Mesendoderm (in vitro differentiated cells): ENCODE measurements around the gene SNTB2.

Source experiments
- DNase-seq: peaks from one replicate; pipeline ENCODE4 v3.0.0; 2013
- H2AK5ac ChIP-seq: 2 replicates; pipeline ENCODE4 v1.6.1; 2013; ENCODE audit warnings: low read length, inconsistent platforms
- H2BK120ac ChIP-seq: 2 replicates; pipeline ENCODE4 v1.6.1; 2013; ENCODE audit warnings: low read depth, mild to moderate bottlenecking, low read length, moderate library complexity, mixed read lengths
- H2BK15ac ChIP-seq: replicated peaks from 2 replicates; pipeline ENCODE4 v1.6.1; 2013; ENCODE audit warnings: low read depth, mild to moderate bottlenecking, moderate library complexity
- H2BK5ac ChIP-seq: 2 replicates; pipeline ENCODE4 v1.6.1; 2013; ENCODE audit warnings: low read length, inconsistent platforms
- H3K18ac ChIP-seq: 2 replicates; pipeline ENCODE4 v1.6.1; 2013; ENCODE audit warnings: mild to moderate bottlenecking, low read length, mixed read lengths
- H3K23ac ChIP-seq: one replicate; pipeline ENCODE4 v1.6.1; 2013; ENCODE audit warnings: low read length
- H3K27ac ChIP-seq: 2 replicates; pipeline ENCODE4 v1.5.1; 2013; ENCODE audit warnings: low read depth, mild to moderate bottlenecking, inconsistent platforms, low read length, moderate library complexity
- H3K27me3 ChIP-seq: 2 replicates; pipeline ENCODE4 v1.6.1; 2013; ENCODE audit warnings: low read length, control low read depth, mild to moderate bottlenecking, inconsistent platforms; ENCODE audit not compliant: insufficient read depth, poor library complexity
- H3K36me3 ChIP-seq: 2 replicates; pipeline ENCODE4 v1.6.1; 2013; ENCODE audit warnings: low read length, inconsistent platforms; ENCODE audit not compliant: control insufficient read depth, insufficient read depth
- H3K4ac ChIP-seq: one replicate; pipeline ENCODE4 v1.6.1; 2013; ENCODE audit warnings: low read depth, mild to moderate bottlenecking, low read length, moderate library complexity
- H3K4me1 ChIP-seq: 2 replicates; pipeline ENCODE4 v1.6.1; 2013; ENCODE audit warnings: low read depth, low read length, inconsistent platforms; ENCODE audit not compliant: control insufficient read depth
- H3K4me2 ChIP-seq: 2 replicates; pipeline ENCODE4 v1.6.1; 2013; ENCODE audit warnings: low read length
- H3K4me3 ChIP-seq: 2 replicates; pipeline ENCODE4 v1.5.1; 2013; ENCODE audit warnings: mild to moderate bottlenecking, low read length
- H3K56ac ChIP-seq: one replicate; pipeline ENCODE4 v1.6.1; 2013; ENCODE audit warnings: low read length
- H3K79me1 ChIP-seq: 2 replicates; pipeline ENCODE4 v1.6.1; 2013; ENCODE audit warnings: low read length, inconsistent platforms
- H3K79me2 ChIP-seq: 2 replicates; pipeline ENCODE4 v1.6.1; 2013; ENCODE audit warnings: mild to moderate bottlenecking, low read length; ENCODE audit not compliant: control insufficient read depth, insufficient read depth
- H3K9ac ChIP-seq: 2 replicates; pipeline ENCODE4 v1.6.1; 2013; ENCODE audit warnings: low read length, inconsistent platforms
- H4K5ac ChIP-seq: one replicate; pipeline ENCODE4 v1.6.1; 2013; ENCODE audit warnings: low read length
- H4K8ac ChIP-seq: one replicate; pipeline ENCODE4 v1.6.1; 2013; ENCODE audit warnings: low read depth, mild to moderate bottlenecking, control low read depth, low read length, moderate library complexity
- WGBS: extraction: QIAGEN DNeasy Blood & Tissue Kit; methylation state at CpG from one replicate; pipeline ENCODE4 v1.1.7; 2013; ENCODE audit warnings: low lambda C conversion rate, missing lambda C conversion rate; ENCODE audit not compliant: insufficient coverage; ENCODE audit errors: extremely low coverage; 5-methylcytosine and 5-hydroxymethylcytosine counted together

Gene SNTB2

DNA sequence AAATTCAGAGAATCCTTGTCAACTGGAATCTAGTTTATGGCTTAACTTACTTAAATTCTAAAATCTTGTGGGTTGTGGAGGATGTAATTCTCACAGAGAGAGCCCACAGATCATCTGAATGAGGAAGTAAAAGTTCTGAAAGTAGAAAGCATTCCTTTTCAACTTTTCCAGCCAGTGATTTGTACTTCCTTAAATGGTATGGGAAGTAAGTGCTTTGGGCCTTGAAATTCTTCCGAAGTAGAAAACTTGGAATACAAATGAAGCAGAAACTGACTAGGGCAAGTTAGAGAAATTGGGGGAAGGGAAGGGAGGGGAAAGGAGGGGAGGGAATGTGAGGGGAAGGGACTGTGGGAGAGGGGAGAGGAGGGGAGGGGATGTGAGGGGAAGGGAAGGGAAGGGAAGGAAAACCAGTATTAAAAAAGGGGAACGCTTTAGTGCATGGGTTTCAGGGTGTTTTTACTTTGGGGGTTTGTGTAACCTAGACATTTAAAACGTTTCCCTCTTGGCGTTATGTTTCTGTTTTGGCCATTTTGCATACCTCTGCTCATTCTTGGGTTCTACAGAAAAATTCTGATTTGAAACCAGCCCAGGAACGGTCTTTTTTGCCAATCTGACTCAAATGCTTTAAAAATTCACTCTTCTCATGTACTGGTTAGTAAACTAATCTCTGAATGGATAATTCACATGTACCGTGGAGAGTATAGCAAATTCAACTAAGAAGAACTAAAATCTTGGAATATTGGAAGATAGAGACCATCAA lies 15.5 kb upstream of the SNTB2 start:
- Histone ChIP-seq H3K23ac (no peak overlapping the region), H3K56ac (no peak overlapping the region), H3K36me3 (peaks cover 7% of the 10 kb centered on the region), H3K4me1 (no peaks in the 10 kb centered on the region), H3K9ac (no peak overlapping the region), H3K27ac (peak overlapping the region; percentile 11), H3K4me3 (no peak overlapping the region), H3K27me3 (no peaks in the 10 kb centered on the region), H3K79me2 (no peaks in the 10 kb centered on the region), H3K18ac (no peak overlapping the region), H4K8ac (no peak overlapping the region), H3K4ac (no peak overlapping the region), H4K5ac (no peak overlapping the region), H2AK5ac (no peak overlapping the region), H2BK5ac (no peak overlapping the region), H2BK15ac (no peak overlapping the region), H3K79me1 (no peaks in the 10 kb centered on the region), H3K4me2 (no peak overlapping the region), H2BK120ac (no peak overlapping the region)
- peak; percentile 71 for DNase-seq
- no CpG with 5 or more reads among the region's 6 CpGs for WGBS

DNA sequence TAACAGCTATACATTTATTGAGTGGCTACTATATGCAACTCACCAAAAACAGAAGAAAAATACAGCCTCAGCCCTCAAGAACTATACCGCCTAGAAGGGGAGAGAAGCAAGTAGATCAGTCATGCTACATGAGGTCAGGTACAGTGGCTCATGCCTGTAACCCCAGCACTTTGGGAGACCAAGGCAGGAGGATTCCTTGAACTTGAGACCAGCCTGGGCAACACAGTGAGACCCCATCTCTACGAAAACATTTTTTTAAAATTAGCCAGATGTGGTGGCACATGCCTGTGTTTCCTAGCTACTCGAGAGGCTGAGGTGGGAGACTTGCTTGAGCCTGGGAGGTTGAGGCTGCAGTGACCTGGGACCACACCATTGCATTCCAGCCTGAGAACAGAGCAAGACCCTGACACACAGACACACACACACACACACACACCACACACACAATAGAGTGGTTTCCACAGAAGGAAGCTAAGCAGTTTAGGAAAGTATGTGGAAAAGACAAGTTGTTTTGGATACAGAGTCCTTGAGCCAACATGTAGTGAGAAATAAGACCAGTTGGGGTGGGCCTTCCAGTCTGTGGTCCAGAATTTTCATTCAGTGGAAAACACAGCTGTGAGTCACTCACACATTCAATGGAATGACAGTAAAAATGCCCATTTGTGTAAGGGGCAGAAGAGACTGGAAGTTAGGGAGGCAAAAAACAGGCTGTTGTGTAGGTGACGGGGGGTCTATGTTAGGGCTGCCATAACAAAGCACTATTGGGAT lies 10.7 kb upstream of the SNTB2 start:
- no CpG with 5 or more reads among the region's 4 CpGs for WGBS
- no peak overlapping the region for H3K4me2 ChIP-seq
- H3K27me3 ChIP-seq, result no peaks in the 10 kb centered on the region
- H3K27ac ChIP-seq, result no peak overlapping the region
- no peak overlapping the region for H3K18ac ChIP-seq
- H3K4me3 ChIP-seq, result no peak overlapping the region
- H2BK5ac ChIP-seq, result no peak overlapping the region
- H3K36me3 ChIP-seq, result no peaks in the 10 kb centered on the region
- no peak overlapping the region for H3K23ac ChIP-seq
- no peak for DNase-seq
- no peak overlapping the region for H4K5ac ChIP-seq
- no peaks in the 10 kb centered on the region for H3K79me1 ChIP-seq
- H3K4me1 ChIP-seq, result no peaks in the 10 kb centered on the region
- no peak overlapping the region for H3K9ac ChIP-seq
- H4K8ac ChIP-seq, result no peak overlapping the region
- H3K4ac ChIP-seq, result no peak overlapping the region
- H2BK15ac ChIP-seq, result no peak overlapping the region
- no peak overlapping the region for H3K56ac ChIP-seq
- H2AK5ac ChIP-seq, result no peak overlapping the region
- no peak overlapping the region for H2BK120ac ChIP-seq
- H3K79me2 ChIP-seq, result no peaks in the 10 kb centered on the region

DNA sequence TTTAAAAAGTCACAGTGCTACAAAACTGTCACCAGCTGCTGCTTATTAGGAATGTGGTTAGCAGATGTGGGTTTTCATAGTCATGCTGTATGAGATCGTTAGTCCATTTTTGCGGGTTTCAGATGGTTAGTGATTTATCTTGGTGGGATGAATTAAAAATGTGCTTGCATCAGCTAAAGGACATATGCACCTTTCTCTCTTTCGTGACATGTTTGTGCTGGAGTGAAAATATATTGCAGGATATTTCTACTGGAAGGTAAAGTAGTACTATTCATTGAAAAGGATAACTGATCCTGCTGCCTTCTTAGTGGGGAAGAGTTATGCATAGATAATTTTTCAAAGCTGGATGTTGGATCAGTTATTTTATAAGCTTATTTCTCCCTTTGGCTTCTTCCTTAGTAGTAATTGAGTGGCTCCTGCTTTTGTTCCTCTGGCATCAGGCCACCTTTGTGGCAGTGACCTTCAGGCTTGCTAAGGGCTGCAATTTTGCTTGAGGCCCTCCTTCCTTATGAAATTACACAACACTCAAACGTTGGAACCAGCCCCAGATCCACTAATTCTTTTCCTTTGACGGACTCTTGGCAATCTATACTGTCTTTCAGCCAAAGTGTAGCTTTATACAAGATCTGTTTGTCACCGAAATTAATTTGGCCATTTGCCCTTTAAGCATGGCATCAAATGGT lies 7.5 kb upstream of the SNTB2 start:
- no peak for DNase-seq
- H3K27ac ChIP-seq, result no peak overlapping the region
- WGBS, result no CpG with 5 or more reads among the region's 6 CpGs

DNA sequence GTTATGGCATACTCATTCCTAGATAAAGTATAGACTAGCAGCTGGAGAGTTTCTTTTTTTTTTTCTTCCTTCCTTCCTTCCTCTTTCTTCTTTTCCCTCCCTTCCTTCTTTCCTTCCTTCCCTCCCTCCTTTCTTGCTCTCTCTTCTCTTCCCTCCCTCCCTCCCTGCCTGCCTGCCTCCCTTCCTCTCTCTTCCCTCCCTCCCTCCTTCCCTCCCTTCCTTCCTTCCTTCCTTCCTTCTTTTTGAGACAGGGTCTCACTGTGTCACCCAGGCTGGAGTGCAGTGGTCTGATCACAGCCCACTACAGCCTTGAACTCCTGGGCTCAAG lies 7.0 kb upstream of the SNTB2 start:
- H3K79me1 ChIP-seq, result no peaks in the 10 kb centered on the region

More for the DNA sequence above, 7.5 kb upstream of the SNTB2 start:
- no peaks in the 10 kb centered on the region for H3K79me1 ChIP-seq
- no peak overlapping the region for H2BK5ac ChIP-seq
- no peak overlapping the region for H3K56ac ChIP-seq
- no peak overlapping the region for H3K4me2 ChIP-seq
- no peak overlapping the region for H2AK5ac ChIP-seq
- no peaks in the 10 kb centered on the region for H3K36me3 ChIP-seq
- H2BK15ac ChIP-seq, result no peak overlapping the region
- no peak overlapping the region for H2BK120ac ChIP-seq
- H3K4me1 ChIP-seq, result no peaks in the 10 kb centered on the region
- no peak overlapping the region for H3K23ac ChIP-seq
- H3K27me3 ChIP-seq, result no peaks in the 10 kb centered on the region
- H3K4me3 ChIP-seq, result no peak overlapping the region
- no peak overlapping the region for H3K18ac ChIP-seq
- no peak overlapping the region for H4K8ac ChIP-seq
- H3K79me2 ChIP-seq, result no peaks in the 10 kb centered on the region
- H3K9ac ChIP-seq, result no peak overlapping the region
- H4K5ac ChIP-seq, result no peak overlapping the region
- H3K4ac ChIP-seq, result no peak overlapping the region

DNA sequence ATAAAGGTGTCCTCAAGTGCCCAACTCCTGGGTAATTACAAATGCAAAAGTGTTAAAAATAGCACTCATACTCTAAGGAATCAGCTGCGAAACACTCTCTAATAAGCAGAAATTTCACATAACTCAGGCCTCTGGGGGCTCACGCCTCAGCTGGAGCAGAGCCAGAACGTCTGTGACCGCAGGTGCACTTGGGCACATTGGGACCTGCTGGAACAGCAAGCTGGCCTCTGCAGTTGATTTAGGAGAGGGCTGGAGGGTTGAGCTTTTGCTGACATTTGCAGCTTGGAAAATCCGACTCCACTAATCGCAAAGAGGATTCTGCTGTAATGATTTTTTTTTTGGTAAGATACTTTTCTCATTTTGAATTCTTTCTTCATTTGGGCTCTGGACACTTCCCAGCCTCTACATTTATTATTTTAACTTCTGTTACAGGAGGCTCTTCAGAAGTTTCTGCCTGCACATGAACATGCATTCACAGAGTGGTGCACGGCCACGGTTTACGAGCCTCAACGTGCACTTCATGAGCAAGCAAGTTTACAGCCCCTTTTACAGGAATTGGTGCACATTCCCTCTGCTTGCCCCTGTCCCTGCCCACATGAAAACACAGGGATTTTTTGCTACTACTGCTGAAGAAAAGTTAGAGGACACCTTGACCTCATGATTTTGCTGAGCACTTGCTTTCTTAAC lies 4.1 kb upstream of the SNTB2 start:
- no CpG with 5 or more reads among the region's 10 CpGs for WGBS
- Histone ChIP-seq H3K27ac (no peak overlapping the region), H2BK120ac (no peak overlapping the region), H3K4me1 (peaks cover 4% of the 10 kb centered on the region), H3K18ac (no peak overlapping the region), H3K79me1 (no peaks in the 10 kb centered on the region), H2AK5ac (no peak overlapping the region), H2BK5ac (no peak overlapping the region), H4K5ac (no peak overlapping the region), H3K27me3 (no peaks in the 10 kb centered on the region), H3K23ac (no peak overlapping the region), H3K9ac (no peak overlapping the region), H3K4me2 (no peak overlapping the region), H3K36me3 (no peaks in the 10 kb centered on the region), H3K4ac (no peak overlapping the region), H3K79me2 (no peaks in the 10 kb centered on the region), H4K8ac (no peak overlapping the region), H3K56ac (no peak overlapping the region), H2BK15ac (no peak overlapping the region), H3K4me3 (no peak overlapping the region)
- DNase-seq, result no peak

More for the DNA sequence above, 7.0 kb upstream of the SNTB2 start:
- Histone ChIP-seq H3K23ac (no peak overlapping the region), H3K36me3 (no peaks in the 10 kb centered on the region), H4K8ac (no peak overlapping the region), H3K18ac (no peak overlapping the region), H3K27me3 (no peaks in the 10 kb centered on the region), H2AK5ac (no peak overlapping the region), H2BK15ac (no peak overlapping the region), H3K4me1 (no peaks in the 10 kb centered on the region), H2BK120ac (no peak overlapping the region), H3K27ac (no peak overlapping the region), H4K5ac (no peak overlapping the region), H3K9ac (no peak overlapping the region), H3K56ac (no peak overlapping the region), H3K4me3 (no peak overlapping the region), H3K4me2 (no peak overlapping the region), H3K4ac (no peak overlapping the region), H2BK5ac (no peak overlapping the region), H3K79me2 (no peaks in the 10 kb centered on the region)
- DNase-seq, result no peak
